Natural killer cell (primary cell): ENCODE measurements around the gene SIRPB1. TPM values are rescaled to one million over a fixed set of nuclear protein-coding genes. Genes with fewer than 3 reads are reported as not detected.

Source experiments
- ATAC-seq, 3 donors: fragments of 150-1000 bp in 2 of 3; fragments of 200-7000 bp in 1 of 3; cut with Tn5 transposase; 1 replicate in 1 of 3; 2 replicates in 2 of 3; pipeline ENCODE4 v1.10.0; 2021; ENCODE audit warnings: mild to moderate bottlenecking in 2 of 3, moderate library complexity in 2 of 3
- DNase-seq, 2 donors: peaks; one replicate each; pipeline versions ENCODE4 v3.0.0 to v3.0.0-alpha.2; 2013 to 2021; ENCODE audit warnings: mixed read lengths in 1 of 2
- H3K27ac ChIP-seq: one replicate; pipeline ENCODE4 v1.5.1; 2013; ENCODE audit warnings: mild to moderate bottlenecking, low read length
- H3K27me3 ChIP-seq: one replicate; pipeline ENCODE4 v1.6.1; 2013; ENCODE audit warnings: low read length; ENCODE audit not compliant: control insufficient read depth, insufficient read depth
- H3K36me3 ChIP-seq: one replicate; pipeline ENCODE4 v1.6.1; 2013; ENCODE audit warnings: low read length; ENCODE audit not compliant: control insufficient read depth, insufficient read depth
- H3K4me1 ChIP-seq: one replicate; pipeline ENCODE4 v1.6.1; 2013; ENCODE audit warnings: low read length; ENCODE audit not compliant: control insufficient read depth, insufficient read depth
- H3K4me3 ChIP-seq: one replicate; pipeline ENCODE4 v1.5.1; 2013; ENCODE audit warnings: low read length
- H3K9me3 ChIP-seq: one replicate; pipeline ENCODE4 v1.6.1; 2013; ENCODE audit warnings: low read length; ENCODE audit not compliant: control insufficient read depth, insufficient read depth
- H3K27ac Mint-ChIP-seq, 2 donors: one replicate each; pipeline ENCODE4 v1.8.0; 2022; ENCODE audit warnings: mild to moderate bottlenecking in 2 of 2, mixed read lengths in 2 of 2, moderate library complexity in 1 of 2
- H3K27me3 Mint-ChIP-seq, 2 donors: one replicate each; pipeline ENCODE4 v1.8.0; 2022; ENCODE audit warnings: low read depth in 2 of 2, mixed read lengths in 2 of 2
- H3K36me3 Mint-ChIP-seq: one replicate; pipeline ENCODE4 v1.8.0; 2022; ENCODE audit warnings: mixed read lengths
- H3K4me1 Mint-ChIP-seq, 2 donors: one replicate each; pipeline ENCODE4 v1.8.0; 2022; ENCODE audit warnings: mixed read lengths in 2 of 2
- H3K4me3 Mint-ChIP-seq: one replicate; pipeline ENCODE4 v1.8.0; 2022; ENCODE audit warnings: mild to moderate bottlenecking, moderate library complexity, mixed read lengths
- H3K9me3 Mint-ChIP-seq, 2 donors: one replicate each; pipeline ENCODE4 v1.8.0; 2022; ENCODE audit warnings: mixed read lengths in 2 of 2
- CTCF ChIP-seq: fragments of 200-600 bp; IDR thresholded peaks from one replicate; pipeline ENCODE4 v1.8.0; 2022; ENCODE audit warnings: antibody characterized with exemption
- WGBS: methylation state at CpG from one replicate; pipeline ENCODE4 v1.1.7; 2013; ENCODE audit warnings: missing lambda C conversion rate; ENCODE audit not compliant: insufficient coverage; 5-methylcytosine and 5-hydroxymethylcytosine counted together
- intact Hi-C: fragments of 100-400 bp; cut with micrococcal nuclease; formaldehyde crosslinking; loops from one replicate; pipeline ENCODE4 v1.14.2; 2022
- total RNA-seq, 4 donors: library from RNA; stranded (reverse); fragments of 120-200 nt in 1 of 4; gene quantifications; one replicate each; pipeline versions ENCODE4 v1.2.3 to v1.2.4, GENCODE V29; 2013 to 2022

The SIRPB1 gene
- total RNA-seq, 3 donors from 2014 or later (not counting 1 experiment from before 2014, with no cell fraction given), result 2.6 to 7.2 (median 5.3) TPM

- ATAC-seq, result no peak
- no peaks in the 10 kb centered on the region for H3K9me3 Mint-ChIP-seq
These were observed 11.7 kb upstream of the SIRPB1 start for GRCh38 chr20:1631309-1632151.

GRCh38 chr20:1630186-1630585 is 10.4 kb upstream of the SIRPB1 start:
- 94% methylated on average over 5 of the region's 5 CpGs for WGBS

More at GRCh38 chr20:1631309-1632151, 11.7 kb upstream of the SIRPB1 start:
- Histone ChIP-seq H3K27me3 (no peaks in the 10 kb centered on the region), H3K27ac (no peak overlapping the region), H3K9me3 (no peaks in the 10 kb centered on the region), H3K4me1 (no peaks in the 10 kb centered on the region), H3K4me3 (no peak overlapping the region), H3K36me3 (no peaks in the 10 kb centered on the region)
- Mint-ChIP-seq H3K36me3 (no peaks in the 10 kb centered on the region), H3K4me1 (no peaks in the 10 kb centered on the region), H3K27ac (no peak overlapping the region), H3K4me3 (no peak overlapping the region), H3K27me3 (peaks cover 0 to 3% of the 10 kb centered on the region in 2 donors)
- TF ChIP-seq CTCF, result no peak
- 76% methylated on average over 9 of the region's 9 CpGs for WGBS
- no peak for DNase-seq
- intact Hi-C loops, result no loop called here

GRCh38 chr20:1629321-1629720 is 9.5 kb upstream of the SIRPB1 start:
- intact Hi-C loops, result loop anchor here (10.0 kb wide), 1 partner anchor 65 kb away; no protein-coding TSS in a partner anchor
- Mint-ChIP-seq H3K36me3 (no peaks in the 10 kb centered on the region), H3K4me3 (no peak overlapping the region), H3K9me3 (no peaks in the 10 kb centered on the region), H3K27me3 (peaks cover 0 to 3% of the 10 kb centered on the region in 2 donors), H3K4me1 (no peaks in the 10 kb centered on the region), H3K27ac (no peak overlapping the region)
- Histone ChIP-seq H3K9me3 (no peaks in the 10 kb centered on the region), H3K27ac (no peak overlapping the region), H3K36me3 (no peaks in the 10 kb centered on the region), H3K4me3 (no peak overlapping the region), H3K4me1 (peaks cover under 1% of the 10 kb centered on the region), H3K27me3 (no peaks in the 10 kb centered on the region)
- DNase-seq (no peak), ATAC-seq (no peak)
- WGBS, result 85% methylated on average over 4 of the region's 5 CpGs
- no peak for TF ChIP-seq CTCF

More at GRCh38 chr20:1630186-1630585, 10.4 kb upstream of the SIRPB1 start:
- Histone ChIP-seq H3K27me3 (no peaks in the 10 kb centered on the region), H3K9me3 (no peaks in the 10 kb centered on the region), H3K4me1 (no peaks in the 10 kb centered on the region), H3K27ac (no peak overlapping the region), H3K36me3 (no peaks in the 10 kb centered on the region), H3K4me3 (no peak overlapping the region)
- DNase-seq (no peak), ATAC-seq (no peak)
- no peaks in the 10 kb centered on the region for H3K9me3 Mint-ChIP-seq
- no peak overlapping the region for H3K27ac Mint-ChIP-seq
- intact Hi-C loops, result no loop called here
- H3K4me3 Mint-ChIP-seq, result no peak overlapping the region
- H3K27me3 Mint-ChIP-seq, result peaks cover 0 to 3% of the 10 kb centered on the region in 2 donors
- no peaks in the 10 kb centered on the region for H3K36me3 Mint-ChIP-seq
- no peak for TF ChIP-seq CTCF
- H3K4me1 Mint-ChIP-seq, result no peaks in the 10 kb centered on the region
